WTC11 (cell line): ENCODE measurements around the gene PRXL2B. TPM values are rescaled to one million over a fixed set of nuclear protein-coding genes. Genes with fewer than 3 reads are reported as not detected.

Experiments
- ATAC-seq: fragments of 200-7000 bp; cut with Tn5 transposase; 2 replicates; pipeline ENCODE4 v1.10.0; 2021; ENCODE audit warnings: mild to moderate bottlenecking, moderate library complexity
- CTCF ChIA-PET: fragments of 300-600 bp; sonication (Branson Sonifier 250); formaldehyde crosslinking; loops from one replicate; lab custom pipeline; 2021; ENCODE audit warnings: antibody characterized with exemption; lab: Charles Lee
- POLR2A ChIA-PET: fragments of 350-600 bp; sonication (Branson Sonifier 250); formaldehyde crosslinking; loops from one replicate; lab custom pipeline; 2021; ENCODE audit warnings: antibody characterized with exemption; lab: Charles Lee
- DNase-seq: peaks from one replicate; pipeline ENCODE4 v3.0.0; 2021; ENCODE audit warnings: low spot score
- H3K27ac Mint-ChIP-seq: 2 replicates; pipeline ENCODE4 v1.8.0; 2021; ENCODE audit warnings: mixed read lengths
- H3K27me3 Mint-ChIP-seq: 2 replicates; pipeline ENCODE4 v1.8.0; 2021; ENCODE audit warnings: low read depth, mild to moderate bottlenecking, moderate library complexity, mixed read lengths
- H3K36me3 Mint-ChIP-seq: 2 replicates; pipeline ENCODE4 v1.8.0; 2021; ENCODE audit warnings: mixed read lengths
- H3K4me1 Mint-ChIP-seq: 2 replicates; pipeline ENCODE4 v1.8.0; 2022; ENCODE audit warnings: mixed read lengths
- H3K4me3 Mint-ChIP-seq: 2 replicates; pipeline ENCODE4 v1.8.0; 2021; ENCODE audit warnings: mild to moderate bottlenecking, moderate library complexity, mixed read lengths
- H3K9me3 Mint-ChIP-seq: 2 replicates; pipeline ENCODE4 v1.8.0; 2021; ENCODE audit warnings: mixed read lengths
- CBFB ChIP-seq: sonication (generic); formaldehyde crosslinking; IDR thresholded peaks from 2 replicates; pipeline ENCODE4 v1.8.1; 2022; ENCODE audit warnings: mild to moderate bottlenecking, low read depth, missing genetic modification reagents
- ESRRA ChIP-seq: sonication (generic); formaldehyde crosslinking; IDR thresholded peaks from 2 replicates; pipeline ENCODE4 v1.8.1; 2022; ENCODE audit warnings: mild to moderate bottlenecking, missing genetic modification reagents, borderline replicate concordance
- FOXK1 ChIP-seq: sonication (generic); formaldehyde crosslinking; IDR thresholded peaks from 2 replicates; pipeline ENCODE4 v1.8.0; 2022; ENCODE audit warnings: mild to moderate bottlenecking, moderate library complexity, missing genetic modification reagents
- GRHL2 ChIP-seq: fragments of 250-450 bp; sonication (Bioruptor Pico); IDR thresholded peaks from 2 replicates; pipeline ENCODE4 v1.8.0; 2022; ENCODE audit warnings: mild to moderate bottlenecking, moderate library complexity; ENCODE audit not compliant: insufficient replicate concordance, severe bottlenecking
- GTF2I ChIP-seq: fragments of 250-450 bp; sonication (Bioruptor Pico); conservative IDR thresholded peaks from 2 replicates; pipeline ENCODE4 v1.4.0; 2021; ENCODE audit warnings: mild to moderate bottlenecking
- JAZF1 ChIP-seq: fragments of 250-450 bp; sonication (Bioruptor Pico); IDR thresholded peaks from 2 replicates; pipeline ENCODE4 v1.9.0; 2021; ENCODE audit warnings: moderate library complexity, mild to moderate bottlenecking, inconsistent platforms
- NFATC4 ChIP-seq: fragments of 250-450 bp; sonication (Bioruptor Pico); IDR thresholded peaks from 2 replicates; pipeline ENCODE4 v1.9.0; 2021; ENCODE audit warnings: mild to moderate bottlenecking
- RORB ChIP-seq: fragments of 250-450 bp; sonication (Bioruptor Pico); IDR thresholded peaks from 2 replicates; pipeline ENCODE4 v1.9.0; 2021; ENCODE audit warnings: mild to moderate bottlenecking
- SMAD3 ChIP-seq: sonication (generic); formaldehyde crosslinking; IDR thresholded peaks from 2 replicates; pipeline ENCODE4 v1.8.0; 2022; ENCODE audit warnings: missing genetic modification reagents, mild to moderate bottlenecking, borderline replicate concordance
- SMAD4 ChIP-seq: sonication (generic); formaldehyde crosslinking; IDR thresholded peaks from 2 replicates; pipeline ENCODE4 v1.8.0; 2022; ENCODE audit warnings: mild to moderate bottlenecking, missing genetic modification reagents
- SOX15 ChIP-seq: fragments of 250-450 bp; sonication (Bioruptor Pico); IDR thresholded peaks from 2 replicates; pipeline ENCODE4 v1.9.0; 2021; ENCODE audit warnings: mild to moderate bottlenecking
- ZBTB21 ChIP-seq: sonication (generic); formaldehyde crosslinking; IDR thresholded peaks from 2 replicates; pipeline ENCODE4 v1.8.1; 2023; ENCODE audit warnings: mild to moderate bottlenecking, missing genetic modification reagents, borderline replicate concordance
- ZNF232 ChIP-seq: sonication (generic); formaldehyde crosslinking; IDR thresholded peaks from 2 replicates; pipeline ENCODE4 v1.8.0; 2022; ENCODE audit warnings: mild to moderate bottlenecking, missing genetic modification reagents
- total RNA-seq: library from RNA; stranded (reverse); gene quantifications from 3 replicates; pipeline ENCODE4 v1.2.3, GENCODE V29; 2021
- TF ChIP-seq, protein P1 (sequence below): sonication (generic); formaldehyde crosslinking; IDR thresholded peaks from 2 replicates; pipeline ENCODE4 v1.8.0; 2022; ENCODE audit warnings: mild to moderate bottlenecking, missing genetic modification reagents
- TF ChIP-seq, protein P2 (sequence below): sonication (generic); formaldehyde crosslinking; IDR thresholded peaks from 2 replicates; pipeline ENCODE4 v1.8.1; 2023; ENCODE audit warnings: mild to moderate bottlenecking, missing genetic modification reagents, borderline replicate concordance
- TF ChIP-seq, protein P3 (sequence below): sonication (generic); formaldehyde crosslinking; IDR thresholded peaks from 2 replicates; pipeline ENCODE4 v1.8.1; 2022; ENCODE audit warnings: low read depth, mild to moderate bottlenecking, moderate library complexity, missing genetic modification reagents, borderline replicate concordance
- TF ChIP-seq, protein P4 (sequence below): fragments of 250-450 bp; sonication (Bioruptor Pico); IDR thresholded peaks from 2 replicates; pipeline ENCODE4 v1.9.0; 2021; ENCODE audit warnings: mild to moderate bottlenecking
- TF ChIP-seq, protein P5 (sequence below): sonication (generic); formaldehyde crosslinking; IDR thresholded peaks from 2 replicates; pipeline ENCODE4 v1.8.1; 2022; ENCODE audit warnings: mild to moderate bottlenecking, missing genetic modification reagents, moderate library complexity, borderline replicate concordance
- TF ChIP-seq, protein P6 (sequence below): sonication (generic); formaldehyde crosslinking; IDR thresholded peaks from 2 replicates; pipeline ENCODE4 v1.8.0; 2022; ENCODE audit warnings: mild to moderate bottlenecking, missing genetic modification reagents
- TF ChIP-seq, protein P7 (sequence below): sonication (generic); formaldehyde crosslinking; IDR thresholded peaks from 2 replicates; pipeline ENCODE4 v1.8.1; 2023; ENCODE audit warnings: mild to moderate bottlenecking, missing genetic modification reagents, moderate library complexity

Gene PRXL2B
- total RNA-seq, 1 experiment from 2014 or later: 50.3 TPM

DNA sequence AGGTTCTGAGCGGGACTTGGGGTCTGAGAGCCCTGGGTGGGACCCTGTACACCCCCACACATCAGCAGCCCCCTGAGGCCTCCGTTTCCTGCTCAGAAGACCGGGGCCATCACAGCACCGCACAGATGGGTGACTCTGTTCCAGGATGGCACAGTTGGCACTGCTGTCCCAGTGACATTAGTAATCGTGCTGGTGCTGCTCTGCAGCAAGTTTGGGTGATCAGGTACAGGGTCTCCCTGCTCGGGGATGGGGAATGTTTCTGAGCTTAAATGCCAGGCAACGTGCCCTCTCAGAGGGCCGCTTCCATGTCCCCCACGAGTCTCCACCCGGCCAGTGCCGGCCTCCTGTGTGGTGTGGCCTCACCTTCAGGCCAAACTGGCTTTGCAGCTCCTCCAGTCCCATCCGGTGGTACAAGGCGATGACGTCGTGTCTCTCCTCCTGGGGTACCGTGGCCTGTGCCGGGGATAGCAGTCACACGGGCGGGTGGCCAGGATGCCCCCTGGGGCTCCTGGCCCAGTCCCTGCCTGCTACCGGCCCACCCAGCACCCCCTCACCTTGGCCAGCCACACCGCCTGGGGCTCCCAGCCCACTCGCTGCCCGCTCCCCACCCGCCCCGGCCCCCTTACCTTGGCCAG lies 17.1 kb downstream of the PRXL2B start (continued):
- TF ChIP-seq JAZF1 (CRISPR knock-in tag): no peak
- TF ChIP-seq, protein P1, sequence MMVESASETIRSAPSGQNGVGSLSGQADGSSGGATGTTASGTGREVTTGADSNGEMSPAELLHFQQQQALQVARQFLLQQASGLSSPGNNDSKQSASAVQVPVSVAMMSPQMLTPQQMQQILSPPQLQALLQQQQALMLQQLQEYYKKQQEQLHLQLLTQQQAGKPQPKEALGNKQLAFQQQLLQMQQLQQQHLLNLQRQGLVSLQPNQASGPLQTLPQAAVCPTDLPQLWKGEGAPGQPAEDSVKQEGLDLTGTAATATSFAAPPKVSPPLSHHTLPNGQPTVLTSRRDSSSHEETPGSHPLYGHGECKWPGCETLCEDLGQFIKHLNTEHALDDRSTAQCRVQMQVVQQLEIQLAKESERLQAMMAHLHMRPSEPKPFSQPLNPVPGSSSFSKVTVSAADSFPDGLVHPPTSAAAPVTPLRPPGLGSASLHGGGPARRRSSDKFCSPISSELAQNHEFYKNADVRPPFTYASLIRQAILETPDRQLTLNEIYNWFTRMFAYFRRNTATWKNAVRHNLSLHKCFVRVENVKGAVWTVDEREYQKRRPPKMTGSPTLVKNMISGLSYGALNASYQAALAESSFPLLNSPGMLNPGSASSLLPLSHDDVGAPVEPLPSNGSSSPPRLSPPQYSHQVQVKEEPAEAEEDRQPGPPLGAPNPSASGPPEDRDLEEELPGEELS (CRISPR knock-in tag): no peak
- TF ChIP-seq FOXK1: no peak
- TF ChIP-seq, protein P2, sequence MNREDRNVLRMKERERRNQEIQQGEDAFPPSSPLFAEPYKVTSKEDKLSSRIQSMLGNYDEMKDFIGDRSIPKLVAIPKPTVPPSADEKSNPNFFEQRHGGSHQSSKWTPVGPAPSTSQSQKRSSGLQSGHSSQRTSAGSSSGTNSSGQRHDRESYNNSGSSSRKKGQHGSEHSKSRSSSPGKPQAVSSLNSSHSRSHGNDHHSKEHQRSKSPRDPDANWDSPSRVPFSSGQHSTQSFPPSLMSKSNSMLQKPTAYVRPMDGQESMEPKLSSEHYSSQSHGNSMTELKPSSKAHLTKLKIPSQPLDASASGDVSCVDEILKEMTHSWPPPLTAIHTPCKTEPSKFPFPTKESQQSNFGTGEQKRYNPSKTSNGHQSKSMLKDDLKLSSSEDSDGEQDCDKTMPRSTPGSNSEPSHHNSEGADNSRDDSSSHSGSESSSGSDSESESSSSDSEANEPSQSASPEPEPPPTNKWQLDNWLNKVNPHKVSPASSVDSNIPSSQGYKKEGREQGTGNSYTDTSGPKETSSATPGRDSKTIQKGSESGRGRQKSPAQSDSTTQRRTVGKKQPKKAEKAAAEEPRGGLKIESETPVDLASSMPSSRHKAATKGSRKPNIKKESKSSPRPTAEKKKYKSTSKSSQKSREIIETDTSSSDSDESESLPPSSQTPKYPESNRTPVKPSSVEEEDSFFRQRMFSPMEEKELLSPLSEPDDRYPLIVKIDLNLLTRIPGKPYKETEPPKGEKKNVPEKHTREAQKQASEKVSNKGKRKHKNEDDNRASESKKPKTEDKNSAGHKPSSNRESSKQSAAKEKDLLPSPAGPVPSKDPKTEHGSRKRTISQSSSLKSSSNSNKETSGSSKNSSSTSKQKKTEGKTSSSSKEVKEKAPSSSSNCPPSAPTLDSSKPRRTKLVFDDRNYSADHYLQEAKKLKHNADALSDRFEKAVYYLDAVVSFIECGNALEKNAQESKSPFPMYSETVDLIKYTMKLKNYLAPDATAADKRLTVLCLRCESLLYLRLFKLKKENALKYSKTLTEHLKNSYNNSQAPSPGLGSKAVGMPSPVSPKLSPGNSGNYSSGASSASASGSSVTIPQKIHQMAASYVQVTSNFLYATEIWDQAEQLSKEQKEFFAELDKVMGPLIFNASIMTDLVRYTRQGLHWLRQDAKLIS (CRISPR knock-in tag): no peak
- TF ChIP-seq SMAD4 (CRISPR knock-in tag): no peak
- TF ChIP-seq, protein P3, sequence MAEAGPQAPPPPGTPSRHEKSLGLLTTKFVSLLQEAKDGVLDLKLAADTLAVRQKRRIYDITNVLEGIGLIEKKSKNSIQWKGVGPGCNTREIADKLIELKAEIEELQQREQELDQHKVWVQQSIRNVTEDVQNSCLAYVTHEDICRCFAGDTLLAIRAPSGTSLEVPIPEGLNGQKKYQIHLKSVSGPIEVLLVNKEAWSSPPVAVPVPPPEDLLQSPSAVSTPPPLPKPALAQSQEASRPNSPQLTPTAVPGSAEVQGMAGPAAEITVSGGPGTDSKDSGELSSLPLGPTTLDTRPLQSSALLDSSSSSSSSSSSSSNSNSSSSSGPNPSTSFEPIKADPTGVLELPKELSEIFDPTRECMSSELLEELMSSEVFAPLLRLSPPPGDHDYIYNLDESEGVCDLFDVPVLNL (CRISPR knock-in tag): no peak

DNA sequence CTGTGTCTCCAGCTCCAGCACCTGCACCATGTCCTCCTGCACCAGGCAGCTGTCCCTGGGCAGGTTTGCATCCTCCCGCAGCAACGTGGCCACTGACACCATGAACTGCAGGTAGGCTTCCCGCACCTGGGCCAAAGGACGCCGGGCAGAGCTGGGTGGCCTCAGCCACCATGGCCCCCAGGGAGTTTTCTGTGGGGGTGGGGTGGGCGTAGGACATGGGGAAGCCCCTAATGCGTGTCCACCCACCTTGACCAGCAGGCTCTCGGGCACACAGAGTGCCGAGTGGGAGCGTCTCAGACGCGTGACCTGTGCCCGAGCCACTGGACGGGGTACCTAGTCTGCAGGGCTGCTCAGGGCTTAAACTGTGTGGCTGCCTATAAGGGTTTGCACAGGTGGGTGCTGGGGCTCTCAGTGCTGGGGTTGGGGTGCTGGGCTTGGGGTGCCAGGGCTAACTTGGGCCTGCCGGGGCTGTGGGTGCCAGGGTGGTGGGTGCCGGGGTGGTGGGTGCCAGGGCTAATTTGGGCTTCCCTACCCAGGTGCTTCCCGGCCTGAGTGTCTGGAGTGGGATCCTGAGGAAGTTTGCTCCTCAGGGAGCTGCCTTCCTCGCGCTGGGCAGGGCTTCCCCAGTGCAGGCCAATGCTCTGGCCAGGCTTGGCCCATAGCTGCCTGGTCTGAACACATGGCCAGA lies 17.7 kb downstream of the PRXL2B start:
- peaks cover 5% of the 10 kb centered on the region for H3K36me3 Mint-ChIP-seq
- no peaks in the 10 kb centered on the region; the same call in 1 of the 2 replicates for H3K27me3 Mint-ChIP-seq
- H3K9me3 Mint-ChIP-seq: peaks cover 9% of the 10 kb centered on the region
- no peak overlapping the region for H3K4me3 Mint-ChIP-seq
- no peaks in the 10 kb centered on the region for H3K4me1 Mint-ChIP-seq
- ATAC-seq (no peak), DNase-seq (no peak)
- POLR2A ChIA-PET: no interaction called here
- H3K27ac Mint-ChIP-seq: no peak overlapping the region
- CTCF ChIA-PET: interaction anchor here (0.6 kb wide), 1 partner anchor 392 kb away, joined by 3 read pairs; no protein-coding TSS in a partner anchor
- TF ChIP-seq SOX15 (no peak), RORB (CRISPR knock-in tag) (no peak), ESRRA (no peak), SMAD3 (CRISPR knock-in tag) (no peak), GRHL2 (CRISPR knock-in tag) (no peak), ZNF232 (CRISPR knock-in tag) (no peak), CBFB (CRISPR knock-in tag) (no peak), NFATC4 (CRISPR knock-in tag) (no peak), GTF2I (CRISPR knock-in tag) (no peak), ZBTB21 (CRISPR knock-in tag) (no peak)
- TF ChIP-seq, protein P4, sequence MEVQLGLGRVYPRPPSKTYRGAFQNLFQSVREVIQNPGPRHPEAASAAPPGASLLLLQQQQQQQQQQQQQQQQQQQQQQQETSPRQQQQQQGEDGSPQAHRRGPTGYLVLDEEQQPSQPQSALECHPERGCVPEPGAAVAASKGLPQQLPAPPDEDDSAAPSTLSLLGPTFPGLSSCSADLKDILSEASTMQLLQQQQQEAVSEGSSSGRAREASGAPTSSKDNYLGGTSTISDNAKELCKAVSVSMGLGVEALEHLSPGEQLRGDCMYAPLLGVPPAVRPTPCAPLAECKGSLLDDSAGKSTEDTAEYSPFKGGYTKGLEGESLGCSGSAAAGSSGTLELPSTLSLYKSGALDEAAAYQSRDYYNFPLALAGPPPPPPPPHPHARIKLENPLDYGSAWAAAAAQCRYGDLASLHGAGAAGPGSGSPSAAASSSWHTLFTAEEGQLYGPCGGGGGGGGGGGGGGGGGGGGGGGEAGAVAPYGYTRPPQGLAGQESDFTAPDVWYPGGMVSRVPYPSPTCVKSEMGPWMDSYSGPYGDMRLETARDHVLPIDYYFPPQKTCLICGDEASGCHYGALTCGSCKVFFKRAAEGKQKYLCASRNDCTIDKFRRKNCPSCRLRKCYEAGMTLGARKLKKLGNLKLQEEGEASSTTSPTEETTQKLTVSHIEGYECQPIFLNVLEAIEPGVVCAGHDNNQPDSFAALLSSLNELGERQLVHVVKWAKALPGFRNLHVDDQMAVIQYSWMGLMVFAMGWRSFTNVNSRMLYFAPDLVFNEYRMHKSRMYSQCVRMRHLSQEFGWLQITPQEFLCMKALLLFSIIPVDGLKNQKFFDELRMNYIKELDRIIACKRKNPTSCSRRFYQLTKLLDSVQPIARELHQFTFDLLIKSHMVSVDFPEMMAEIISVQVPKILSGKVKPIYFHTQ (CRISPR knock-in tag): no peak
- TF ChIP-seq, protein P5, sequence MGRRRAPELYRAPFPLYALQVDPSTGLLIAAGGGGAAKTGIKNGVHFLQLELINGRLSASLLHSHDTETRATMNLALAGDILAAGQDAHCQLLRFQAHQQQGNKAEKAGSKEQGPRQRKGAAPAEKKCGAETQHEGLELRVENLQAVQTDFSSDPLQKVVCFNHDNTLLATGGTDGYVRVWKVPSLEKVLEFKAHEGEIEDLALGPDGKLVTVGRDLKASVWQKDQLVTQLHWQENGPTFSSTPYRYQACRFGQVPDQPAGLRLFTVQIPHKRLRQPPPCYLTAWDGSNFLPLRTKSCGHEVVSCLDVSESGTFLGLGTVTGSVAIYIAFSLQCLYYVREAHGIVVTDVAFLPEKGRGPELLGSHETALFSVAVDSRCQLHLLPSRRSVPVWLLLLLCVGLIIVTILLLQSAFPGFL: no peak
- TF ChIP-seq, protein P6, sequence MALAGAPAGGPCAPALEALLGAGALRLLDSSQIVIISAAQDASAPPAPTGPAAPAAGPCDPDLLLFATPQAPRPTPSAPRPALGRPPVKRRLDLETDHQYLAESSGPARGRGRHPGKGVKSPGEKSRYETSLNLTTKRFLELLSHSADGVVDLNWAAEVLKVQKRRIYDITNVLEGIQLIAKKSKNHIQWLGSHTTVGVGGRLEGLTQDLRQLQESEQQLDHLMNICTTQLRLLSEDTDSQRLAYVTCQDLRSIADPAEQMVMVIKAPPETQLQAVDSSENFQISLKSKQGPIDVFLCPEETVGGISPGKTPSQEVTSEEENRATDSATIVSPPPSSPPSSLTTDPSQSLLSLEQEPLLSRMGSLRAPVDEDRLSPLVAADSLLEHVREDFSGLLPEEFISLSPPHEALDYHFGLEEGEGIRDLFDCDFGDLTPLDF (CRISPR knock-in tag): no peak
- TF ChIP-seq, protein P7, sequence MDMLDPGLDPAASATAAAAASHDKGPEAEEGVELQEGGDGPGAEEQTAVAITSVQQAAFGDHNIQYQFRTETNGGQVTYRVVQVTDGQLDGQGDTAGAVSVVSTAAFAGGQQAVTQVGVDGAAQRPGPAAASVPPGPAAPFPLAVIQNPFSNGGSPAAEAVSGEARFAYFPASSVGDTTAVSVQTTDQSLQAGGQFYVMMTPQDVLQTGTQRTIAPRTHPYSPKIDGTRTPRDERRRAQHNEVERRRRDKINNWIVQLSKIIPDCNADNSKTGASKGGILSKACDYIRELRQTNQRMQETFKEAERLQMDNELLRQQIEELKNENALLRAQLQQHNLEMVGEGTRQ (CRISPR knock-in tag): no peak
